HG03571 (cell line): ENCODE results near the gene TSN.

ENCODE experiments used
- ATAC-seq: cut with Tn5 transposase; IDR thresholded peaks from one replicate; pipeline ENCODE4 v1.9.1; 2021; ENCODE audit not compliant: unreplicated experiment

TSN gene

GRCh38 chr2:121741450-121741849, 14.0 kb upstream of the TSN start:
- no peak for ATAC-seq

- ATAC-seq, result no peak
Measured at GRCh38 chr2:121746071-121746578, 9.3 kb upstream of the TSN start.

DNA sequence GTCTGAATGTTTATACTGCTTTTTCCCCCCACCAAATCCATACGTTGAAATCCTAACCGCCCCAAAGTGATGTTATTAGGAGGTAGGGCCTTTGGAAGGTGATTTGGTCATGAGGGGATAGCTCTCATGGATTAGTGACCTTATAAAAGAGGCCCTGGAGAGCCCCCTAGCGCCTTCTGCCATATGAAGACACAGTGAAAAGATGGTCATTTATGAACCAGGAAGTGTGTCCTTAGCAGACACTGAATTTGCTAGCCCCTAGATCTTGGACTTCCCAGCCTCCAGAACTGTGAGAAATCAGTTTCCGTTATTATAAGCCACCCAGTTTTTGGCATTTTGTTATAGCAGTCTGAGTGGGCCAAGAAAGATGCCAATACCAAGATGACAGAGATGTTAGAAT, 7.2 kb upstream of the TSN start:
- ATAC-seq, result no peak

DNA sequence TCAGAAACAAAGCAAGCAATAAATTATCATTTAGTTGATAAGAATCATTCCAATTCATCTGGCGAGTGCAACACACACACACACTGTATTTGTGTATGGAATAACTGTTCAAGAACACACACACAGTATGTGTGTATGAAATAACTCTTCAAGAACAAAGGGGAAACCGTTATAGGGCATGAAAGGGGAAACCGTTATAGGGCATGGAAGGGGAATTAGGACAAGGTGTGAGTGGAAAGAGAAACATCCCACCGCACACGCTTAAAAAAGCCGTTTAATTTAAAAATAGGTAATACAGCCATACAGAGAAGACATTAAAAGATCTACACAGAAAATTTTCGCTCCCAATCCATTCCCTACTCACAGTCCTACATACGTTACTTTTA, 607 bp upstream of the TSN start:
- peak; percentile 0 for ATAC-seq

- ATAC-seq, result no peak
Measured at GRCh38 chr2:121764681-121765228, 9.3 kb downstream of the TSN start.

DNA sequence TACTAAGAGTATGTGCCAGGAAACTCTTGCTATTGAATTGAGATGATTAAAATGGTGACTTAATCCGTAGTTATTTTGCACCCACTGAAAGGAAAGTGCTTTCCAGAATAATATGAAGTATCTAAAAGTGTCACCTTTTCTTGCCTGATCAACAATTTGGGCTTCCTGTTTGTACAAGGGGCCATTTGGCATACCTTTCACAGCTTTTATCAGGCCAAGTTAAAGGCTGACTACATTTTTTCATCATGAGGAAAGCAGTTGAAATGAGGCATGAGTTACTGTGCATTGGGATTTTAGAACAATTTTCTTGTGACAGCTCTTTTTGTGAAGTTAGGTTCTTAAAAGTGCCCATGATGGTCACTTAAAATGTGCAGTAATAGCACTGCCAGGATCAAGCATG, 11.2 kb downstream of the TSN start:
- no peak for ATAC-seq

DNA sequence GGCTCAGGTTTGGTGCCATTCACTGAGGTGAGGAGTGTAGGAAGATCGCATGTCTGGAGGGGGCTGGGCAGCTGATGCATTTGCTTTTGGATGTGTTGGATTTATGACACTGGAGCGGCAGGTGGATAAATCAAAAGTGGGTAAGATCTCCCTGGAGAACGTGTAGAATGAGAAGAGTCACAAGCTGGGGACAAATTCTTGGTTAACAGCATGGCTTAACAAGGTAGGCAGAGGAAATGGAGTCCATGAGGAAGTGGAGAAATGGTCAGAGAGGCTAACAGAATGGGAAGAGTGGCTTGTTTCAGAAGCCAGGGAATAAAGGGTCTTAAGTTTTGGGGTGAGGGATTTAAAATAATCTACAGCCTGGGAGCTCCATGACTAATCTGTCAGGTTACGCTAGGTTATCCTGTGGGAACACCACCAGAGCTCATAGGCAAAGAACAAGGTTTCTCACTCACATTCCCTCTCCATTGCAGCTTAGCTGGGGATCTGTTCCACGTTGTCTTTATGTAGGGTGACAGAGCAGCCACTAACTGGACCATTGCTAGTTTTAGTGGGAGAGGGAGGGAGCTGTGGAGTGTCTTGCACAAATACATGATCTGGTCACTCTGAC, 12.8 kb downstream of the TSN start:
- ATAC-seq, result no peak

GRCh38 chr2:121771976-121772742, 16.7 kb downstream of the TSN start:
- ATAC-seq, result no peak

- no peak for ATAC-seq
Measured at GRCh38 chr2:121774235-121774634, 18.8 kb downstream of the TSN start.

GRCh38 chr2:121776361-121776760, 20.9 kb downstream of the TSN start:
- no peak for ATAC-seq

DNA sequence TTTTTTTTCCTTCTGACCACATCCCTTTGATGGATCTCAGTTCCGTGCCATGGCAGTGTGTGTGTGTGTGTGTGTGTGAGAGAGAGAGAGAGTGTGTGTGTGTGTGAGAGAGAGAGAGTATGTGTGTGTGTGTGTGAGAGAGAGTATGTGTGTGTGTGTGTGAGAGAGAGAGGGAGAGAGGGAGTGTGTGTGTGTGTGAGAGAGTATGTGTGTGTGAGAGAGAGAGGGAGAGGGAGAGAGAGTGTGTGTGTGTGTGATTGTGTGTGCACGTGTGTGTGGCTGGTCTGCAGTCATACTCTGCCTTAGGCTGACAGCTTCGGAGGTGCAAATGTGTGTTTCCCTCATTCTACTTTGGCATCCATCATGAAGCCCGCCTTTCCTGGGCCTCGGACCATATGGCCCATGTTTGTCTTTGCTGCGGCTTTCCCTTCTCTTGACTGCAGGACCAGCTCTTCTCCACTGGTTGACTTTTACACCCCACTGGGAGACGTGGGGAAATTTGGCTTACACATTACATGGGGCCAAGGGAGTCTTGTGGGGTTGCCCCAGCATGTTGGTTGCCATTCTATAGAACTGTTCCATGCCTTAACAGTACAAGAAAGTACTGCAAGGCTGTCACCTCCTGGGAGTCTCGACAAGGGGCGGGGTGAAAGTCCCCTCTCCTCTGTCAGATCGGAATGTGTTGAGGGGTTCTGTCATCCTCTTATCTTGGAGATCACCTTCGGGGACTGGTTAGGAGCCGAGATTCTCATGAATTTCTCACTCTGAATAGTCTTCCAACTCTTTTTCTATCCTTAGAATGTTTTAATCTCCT, 21.6 kb downstream of the TSN start:
- no peak for ATAC-seq

GRCh38 chr2:121777699-121778058, 22.2 kb downstream of the TSN start:
- no peak for ATAC-seq

DNA sequence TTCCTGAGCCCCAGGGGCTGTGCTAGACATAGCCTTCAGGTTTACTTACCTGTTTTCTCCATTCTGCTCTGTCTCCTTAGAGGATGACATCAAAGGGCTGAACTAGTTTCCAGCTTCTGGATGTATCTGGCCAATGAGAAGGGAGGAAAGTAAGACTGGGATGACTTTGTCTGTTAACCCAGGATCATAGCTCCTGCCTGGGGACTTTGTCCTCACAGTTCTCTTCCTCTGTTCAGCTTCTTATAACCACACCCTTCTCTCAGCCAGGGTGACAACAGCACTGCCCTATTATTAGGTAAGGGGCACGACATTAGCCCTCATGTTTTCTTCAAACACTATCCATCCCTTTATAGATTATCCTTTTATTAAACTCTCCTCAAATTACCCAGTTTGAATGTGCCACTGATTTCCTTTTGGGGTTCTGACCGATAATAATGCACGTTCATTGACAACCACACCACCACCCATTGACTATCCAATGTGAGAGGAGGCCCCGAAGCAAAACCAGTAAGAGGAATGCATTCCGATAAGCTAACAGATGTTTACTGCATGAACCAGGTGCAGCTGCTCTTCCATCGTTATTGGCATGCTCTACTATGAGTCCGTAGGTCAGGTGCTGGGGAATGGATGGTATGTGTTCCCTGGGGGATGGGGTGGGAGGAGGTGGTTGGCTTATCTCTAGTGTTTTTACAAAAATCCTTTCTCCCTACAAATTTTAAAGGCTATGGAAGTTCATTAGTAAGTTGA, 23.5 kb downstream of the TSN start:
- ATAC-seq, result no peak

DNA sequence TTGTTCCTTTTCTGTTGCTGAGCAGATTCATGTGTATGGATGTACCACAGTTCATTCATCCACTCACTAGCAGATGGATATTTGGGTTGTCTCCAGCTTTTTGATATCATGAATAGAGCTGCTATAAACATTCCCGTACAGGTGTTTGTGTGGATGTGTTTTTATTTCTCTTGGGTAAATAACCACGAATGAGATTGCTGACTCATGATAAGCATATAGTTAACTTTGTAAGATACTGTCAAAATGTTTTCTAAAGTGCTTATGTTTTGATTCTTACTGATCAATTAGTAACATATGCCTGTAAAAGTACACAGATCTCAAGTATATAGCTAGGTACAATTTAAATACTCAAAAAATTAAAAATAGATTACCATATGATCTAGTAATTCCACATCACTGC, 27.7 kb downstream of the TSN start:
- no peak for ATAC-seq

- ATAC-seq, result no peak
Measured at GRCh38 chr2:121788685-121789084, 33.2 kb downstream of the TSN start.

GRCh38 chr2:121790276-121790956, 35.0 kb downstream of the TSN start:
- ATAC-seq, result no peak

DNA sequence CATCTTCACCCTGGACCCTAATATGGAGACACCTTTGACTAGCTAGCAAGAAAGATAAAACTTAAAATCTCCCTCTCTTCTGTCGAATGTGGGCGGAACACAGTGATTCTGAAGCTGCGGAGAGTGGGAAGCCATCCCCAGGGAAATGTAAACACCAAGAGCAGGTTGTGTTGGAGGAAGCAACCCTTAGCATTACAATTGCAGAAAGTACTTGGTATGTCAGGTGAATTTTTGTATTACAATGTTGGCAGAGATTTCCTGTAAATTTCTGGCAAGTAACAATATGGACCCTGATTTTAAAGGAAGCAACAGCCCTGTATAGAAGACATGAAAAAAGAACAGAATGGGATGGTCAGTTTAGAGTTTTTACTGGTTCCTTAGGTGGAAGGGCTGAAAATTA, 35.8 kb downstream of the TSN start:
- ATAC-seq, result no peak

- ATAC-seq, result no peak
Measured at GRCh38 chr2:121791801-121792221, 36.4 kb downstream of the TSN start.

GRCh38 chr2:121793816-121794215, 38.4 kb downstream of the TSN start:
- ATAC-seq, result no peak

- ATAC-seq, result no peak
Measured at GRCh38 chr2:121794233-121794632, 38.8 kb downstream of the TSN start.
